ENCODE measurements around the gene RASSF5.
"Not testable (repeated sequence)": the region's sequence is repeated elsewhere in the genome, so short reads cannot be mapped to it uniquely, and the experiment has no call there.

- not testable (repeated sequence) for TF ChIP-seq CTCF, POLR2A (IDR thresholded peaks at IDR 0.05)
Observed at GRCh38 chr1:206581114-206581497, 73.8 kb downstream of the RASSF5 start.

Data from uterus (tissue), 2 donors.